ENCODE results near the gene STAG3. TPM values are rescaled to one million over a fixed set of nuclear protein-coding genes. Genes with fewer than 3 reads are reported as not detected.
A peak's percentile ranks its signal among the peaks of the same experiment; 100 is the strongest.
"Not testable (repeated sequence)": the region's sequence is repeated elsewhere in the genome, so short reads cannot be mapped to it uniquely, and the experiment has no call there.

Gene STAG3, protein sequence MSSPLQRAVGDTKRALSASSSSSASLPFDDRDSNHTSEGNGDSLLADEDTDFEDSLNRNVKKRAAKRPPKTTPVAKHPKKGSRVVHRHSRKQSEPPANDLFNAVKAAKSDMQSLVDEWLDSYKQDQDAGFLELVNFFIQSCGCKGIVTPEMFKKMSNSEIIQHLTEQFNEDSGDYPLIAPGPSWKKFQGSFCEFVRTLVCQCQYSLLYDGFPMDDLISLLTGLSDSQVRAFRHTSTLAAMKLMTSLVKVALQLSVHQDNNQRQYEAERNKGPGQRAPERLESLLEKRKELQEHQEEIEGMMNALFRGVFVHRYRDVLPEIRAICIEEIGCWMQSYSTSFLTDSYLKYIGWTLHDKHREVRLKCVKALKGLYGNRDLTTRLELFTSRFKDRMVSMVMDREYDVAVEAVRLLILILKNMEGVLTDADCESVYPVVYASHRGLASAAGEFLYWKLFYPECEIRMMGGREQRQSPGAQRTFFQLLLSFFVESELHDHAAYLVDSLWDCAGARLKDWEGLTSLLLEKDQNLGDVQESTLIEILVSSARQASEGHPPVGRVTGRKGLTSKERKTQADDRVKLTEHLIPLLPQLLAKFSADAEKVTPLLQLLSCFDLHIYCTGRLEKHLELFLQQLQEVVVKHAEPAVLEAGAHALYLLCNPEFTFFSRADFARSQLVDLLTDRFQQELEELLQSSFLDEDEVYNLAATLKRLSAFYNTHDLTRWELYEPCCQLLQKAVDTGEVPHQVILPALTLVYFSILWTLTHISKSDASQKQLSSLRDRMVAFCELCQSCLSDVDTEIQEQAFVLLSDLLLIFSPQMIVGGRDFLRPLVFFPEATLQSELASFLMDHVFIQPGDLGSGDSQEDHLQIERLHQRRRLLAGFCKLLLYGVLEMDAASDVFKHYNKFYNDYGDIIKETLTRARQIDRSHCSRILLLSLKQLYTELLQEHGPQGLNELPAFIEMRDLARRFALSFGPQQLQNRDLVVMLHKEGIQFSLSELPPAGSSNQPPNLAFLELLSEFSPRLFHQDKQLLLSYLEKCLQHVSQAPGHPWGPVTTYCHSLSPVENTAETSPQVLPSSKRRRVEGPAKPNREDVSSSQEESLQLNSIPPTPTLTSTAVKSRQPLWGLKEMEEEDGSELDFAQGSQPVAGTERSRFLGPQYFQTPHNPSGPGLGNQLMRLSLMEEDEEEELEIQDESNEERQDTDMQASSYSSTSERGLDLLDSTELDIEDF
- total RNA-seq = not detected

DNA sequence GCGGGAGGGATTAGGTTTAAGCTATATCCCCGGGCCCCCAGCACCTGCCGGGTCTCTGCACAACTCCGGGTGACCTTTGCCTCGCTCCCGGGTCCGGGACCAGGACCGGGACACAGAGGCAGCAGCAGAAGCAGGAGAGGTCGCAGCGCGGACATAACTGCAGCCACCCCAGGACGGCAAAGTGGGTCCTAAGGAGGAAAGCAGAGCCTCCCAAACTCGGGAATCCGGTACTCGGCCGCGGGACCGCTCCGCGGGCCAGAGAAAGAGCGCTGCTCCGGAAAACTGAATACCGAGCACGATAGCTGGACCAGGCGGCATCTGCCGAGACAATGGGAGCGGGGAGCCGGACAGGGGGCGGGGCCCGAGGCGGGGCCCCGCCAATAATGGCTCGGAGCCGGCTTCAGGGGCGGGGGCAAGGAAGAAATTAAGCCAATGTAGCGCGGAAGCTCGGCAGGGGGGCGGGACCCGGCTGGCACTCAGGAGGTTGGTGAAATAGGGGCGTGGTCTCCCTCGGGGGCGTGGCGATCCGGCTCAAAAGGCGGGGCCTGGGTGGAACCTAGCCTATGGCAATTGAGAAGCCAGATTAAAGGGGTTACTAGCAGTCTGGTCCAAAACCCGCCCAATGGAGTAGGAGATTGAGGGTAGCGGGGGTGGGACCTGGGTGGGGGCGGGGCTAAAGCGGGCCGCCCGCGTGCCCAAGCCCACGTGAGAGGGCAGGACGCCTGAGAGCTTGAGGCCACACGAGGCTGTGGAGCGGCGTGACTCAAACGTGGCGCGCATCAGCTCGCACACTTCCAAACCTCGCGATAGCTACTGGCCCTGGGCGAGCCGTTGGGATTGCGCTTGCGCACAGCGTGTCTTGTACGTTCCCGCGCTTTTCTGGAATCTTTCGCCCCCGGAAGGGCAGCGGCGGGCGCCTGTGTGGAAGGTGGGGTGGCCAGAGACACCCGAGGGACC, at the start of gene STAG3, which contains the start of gene GPC2:
STAG3 (plus strand) TSS at position 874 of the 957 bp plus-strand sequence. CDS start 2,639 bp downstream, outside the sequence.
GPC2 (minus strand) TSS at position 337 of the 957 bp plus-strand sequence; CDS start at position 155, 182 bp downstream.
- H3K27me3 ChIP-seq = no peaks in the 10 kb centered on the region
- H3K36me3 ChIP-seq = no peaks in the 10 kb centered on the region
- no peaks in the 10 kb centered on the region for H3K9me3 ChIP-seq
- peak; percentile 94 for DNase-seq (ENCODE audit: low spot score)
- H3K4me3 ChIP-seq = peak within 1 kb of the TSS; percentile 38 to 48
- TF ChIP-seq, protein P1, sequence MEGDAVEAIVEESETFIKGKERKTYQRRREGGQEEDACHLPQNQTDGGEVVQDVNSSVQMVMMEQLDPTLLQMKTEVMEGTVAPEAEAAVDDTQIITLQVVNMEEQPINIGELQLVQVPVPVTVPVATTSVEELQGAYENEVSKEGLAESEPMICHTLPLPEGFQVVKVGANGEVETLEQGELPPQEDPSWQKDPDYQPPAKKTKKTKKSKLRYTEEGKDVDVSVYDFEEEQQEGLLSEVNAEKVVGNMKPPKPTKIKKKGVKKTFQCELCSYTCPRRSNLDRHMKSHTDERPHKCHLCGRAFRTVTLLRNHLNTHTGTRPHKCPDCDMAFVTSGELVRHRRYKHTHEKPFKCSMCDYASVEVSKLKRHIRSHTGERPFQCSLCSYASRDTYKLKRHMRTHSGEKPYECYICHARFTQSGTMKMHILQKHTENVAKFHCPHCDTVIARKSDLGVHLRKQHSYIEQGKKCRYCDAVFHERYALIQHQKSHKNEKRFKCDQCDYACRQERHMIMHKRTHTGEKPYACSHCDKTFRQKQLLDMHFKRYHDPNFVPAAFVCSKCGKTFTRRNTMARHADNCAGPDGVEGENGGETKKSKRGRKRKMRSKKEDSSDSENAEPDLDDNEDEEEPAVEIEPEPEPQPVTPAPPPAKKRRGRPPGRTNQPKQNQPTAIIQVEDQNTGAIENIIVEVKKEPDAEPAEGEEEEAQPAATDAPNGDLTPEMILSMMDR (IDR thresholded peaks at IDR 0.05) = no peak
- peaks cover 0 to 13% of the 10 kb centered on the region in 2 donors for H3K4me1 ChIP-seq
- peak within 1 kb of the TSS in 1 of 2 donors; percentile 18 for H3K27ac ChIP-seq

DNA sequence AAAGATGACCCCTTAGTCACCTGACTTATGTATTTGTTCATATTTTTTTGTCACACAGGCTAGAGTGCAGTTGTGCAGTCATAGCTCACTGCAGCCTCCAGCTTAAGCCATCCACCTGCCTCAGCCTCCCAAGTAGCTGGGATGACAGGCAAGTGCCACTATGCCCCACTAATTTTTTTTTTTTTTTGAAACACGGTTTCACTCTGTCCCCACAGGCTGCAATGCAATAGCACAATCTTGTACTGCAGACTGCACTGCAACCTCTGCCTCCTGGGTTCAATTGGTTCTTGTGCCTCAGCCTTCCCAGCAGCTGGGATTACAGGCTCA, 49.1 kb upstream of the STAG3 start:
- DNase-seq (ENCODE audit: low spot score) = no peak
- no peaks in the 10 kb centered on the region for H3K9me3 ChIP-seq
- TF ChIP-seq, protein P1 (IDR thresholded peaks at IDR 0.05) = no peak
- H3K27ac ChIP-seq = no peak overlapping the region
- H3K4me3 ChIP-seq = no peak overlapping the region
- H3K4me1 ChIP-seq = peaks cover 0 to 34% of the 10 kb centered on the region in 2 donors
- H3K36me3 ChIP-seq = no peaks in the 10 kb centered on the region
- no peaks in the 10 kb centered on the region for H3K27me3 ChIP-seq

DNA sequence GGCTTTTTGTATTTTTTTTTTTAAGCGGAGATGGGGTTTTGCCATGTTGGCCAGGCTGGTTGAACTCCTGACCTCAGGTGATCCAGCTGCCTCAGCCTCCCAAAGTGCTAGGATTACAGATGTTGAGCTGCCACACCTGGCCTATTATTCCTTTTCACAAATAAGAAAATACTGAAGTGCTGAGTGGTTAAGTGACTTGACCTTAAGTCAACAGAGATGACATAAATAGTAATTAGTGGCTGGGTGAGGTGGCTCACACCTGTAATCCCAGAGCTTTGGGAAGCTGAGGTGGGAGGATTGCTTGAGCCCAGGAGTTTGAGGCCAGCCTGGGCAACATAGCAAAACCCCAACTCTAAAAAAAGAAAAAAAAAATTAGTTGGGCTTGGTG, 47.5 kb upstream of the STAG3 start:
- H3K9me3 ChIP-seq; H3K27ac ChIP-seq; H3K4me3 ChIP-seq; H3K36me3 ChIP-seq; DNase-seq (ENCODE audit: low spot score); H3K27me3 ChIP-seq: not testable (repeated sequence)
- peaks cover 0 to 29% of the 10 kb centered on the region in 2 donors for H3K4me1 ChIP-seq

DNA sequence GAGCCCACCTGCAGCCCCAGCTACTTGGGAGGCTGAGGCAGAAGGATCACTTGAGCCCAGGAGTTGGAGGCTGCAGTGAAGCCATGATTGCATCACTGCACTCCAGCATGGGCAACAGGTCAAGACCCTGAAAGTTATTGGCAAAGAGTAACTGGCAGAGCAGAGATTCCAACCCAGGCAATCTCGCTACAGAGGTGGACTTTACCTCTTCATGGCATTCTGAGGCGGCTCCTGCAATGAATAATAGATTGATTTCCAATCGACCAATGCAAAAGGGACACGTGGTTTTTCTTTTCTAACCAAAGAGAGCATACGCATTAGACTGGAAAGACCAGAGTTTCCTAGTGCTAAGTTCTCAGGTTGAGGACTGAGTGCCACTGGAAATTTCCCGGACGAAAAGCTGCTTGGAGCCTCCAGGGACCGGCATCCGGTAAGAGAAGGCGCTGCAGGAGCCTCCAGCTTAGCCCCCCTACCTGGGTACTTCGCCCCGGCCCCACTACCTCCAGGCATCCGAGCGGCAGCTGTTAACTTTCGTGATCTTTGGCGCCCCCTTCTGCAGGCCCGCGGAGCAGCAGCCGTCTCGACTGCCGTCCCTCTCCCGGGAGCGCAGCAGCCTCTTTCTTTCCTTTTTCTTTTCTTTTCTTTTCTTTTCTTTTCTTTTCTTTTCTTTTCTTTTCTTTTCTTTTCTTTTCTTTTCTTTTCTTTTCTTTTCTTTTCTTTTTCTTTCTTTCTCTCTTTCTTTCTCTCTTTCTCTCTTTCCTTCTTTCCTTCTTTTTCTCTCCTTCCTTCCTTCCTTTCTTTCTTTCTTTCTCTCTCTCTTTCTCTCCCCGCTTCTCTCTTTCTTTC, 46.9 kb upstream of the STAG3 start:
- TF ChIP-seq, protein P1 (IDR thresholded peaks at IDR 0.05) = peak; percentile 76 to 91
- no peak overlapping the region for H3K4me3 ChIP-seq
- no peaks in the 10 kb centered on the region for H3K36me3 ChIP-seq

DNA sequence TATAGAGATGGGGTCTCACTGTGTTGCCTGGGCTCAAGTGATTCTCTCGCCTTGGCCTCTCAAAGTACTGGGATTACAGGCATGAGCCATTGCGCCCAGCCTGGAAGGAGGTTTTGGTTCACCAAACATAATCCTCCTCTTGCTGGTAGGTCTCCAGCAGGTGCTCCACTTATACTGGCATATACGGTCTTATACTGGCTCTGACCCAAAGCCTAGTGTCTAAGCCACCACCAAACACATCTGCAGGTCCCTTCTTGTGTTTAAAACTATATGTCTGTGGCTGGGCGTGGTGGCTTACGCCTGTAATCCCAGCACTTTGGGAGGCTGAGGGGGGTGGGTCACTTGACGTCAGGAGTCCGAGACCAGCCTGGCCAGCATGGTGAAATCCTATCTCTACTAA, 45.6 kb upstream of the STAG3 start:
- Histone ChIP-seq H3K9me3 (no peaks in the 10 kb centered on the region), H3K4me3 (no peak overlapping the region), H3K36me3 (no peaks in the 10 kb centered on the region), H3K4me1 (peaks cover 0 to 16% of the 10 kb centered on the region in 2 donors), H3K27me3 (no peaks in the 10 kb centered on the region), H3K27ac (no peak overlapping the region)
- TF ChIP-seq, protein P1 (IDR thresholded peaks at IDR 0.05) = no peak
- DNase-seq (ENCODE audit: low spot score) = no peak

More for the DNA sequence above, 46.9 kb upstream of the STAG3 start:
- peak; percentile 70 for DNase-seq (ENCODE audit: low spot score)
- Histone ChIP-seq H3K27me3 (no peaks in the 10 kb centered on the region), H3K9me3 (no peaks in the 10 kb centered on the region), H3K4me1 (peaks cover 0 to 23% of the 10 kb centered on the region in 2 donors), H3K27ac (no peak overlapping the region)
